GM18861 (cell line): ENCODE measurements around the gene GNA15.
"Not testable (repeated sequence)": the region's sequence is repeated elsewhere in the genome, so short reads cannot be mapped to it uniquely, and the experiment has no call there.

Experiments used
- ATAC-seq: cut with Tn5 transposase; IDR thresholded peaks from one replicate; pipeline ENCODE4 v1.9.1; 2021; ENCODE audit not compliant: unreplicated experiment

GNA15 gene, protein sequence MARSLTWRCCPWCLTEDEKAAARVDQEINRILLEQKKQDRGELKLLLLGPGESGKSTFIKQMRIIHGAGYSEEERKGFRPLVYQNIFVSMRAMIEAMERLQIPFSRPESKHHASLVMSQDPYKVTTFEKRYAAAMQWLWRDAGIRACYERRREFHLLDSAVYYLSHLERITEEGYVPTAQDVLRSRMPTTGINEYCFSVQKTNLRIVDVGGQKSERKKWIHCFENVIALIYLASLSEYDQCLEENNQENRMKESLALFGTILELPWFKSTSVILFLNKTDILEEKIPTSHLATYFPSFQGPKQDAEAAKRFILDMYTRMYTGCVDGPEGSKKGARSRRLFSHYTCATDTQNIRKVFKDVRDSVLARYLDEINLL

DNA sequence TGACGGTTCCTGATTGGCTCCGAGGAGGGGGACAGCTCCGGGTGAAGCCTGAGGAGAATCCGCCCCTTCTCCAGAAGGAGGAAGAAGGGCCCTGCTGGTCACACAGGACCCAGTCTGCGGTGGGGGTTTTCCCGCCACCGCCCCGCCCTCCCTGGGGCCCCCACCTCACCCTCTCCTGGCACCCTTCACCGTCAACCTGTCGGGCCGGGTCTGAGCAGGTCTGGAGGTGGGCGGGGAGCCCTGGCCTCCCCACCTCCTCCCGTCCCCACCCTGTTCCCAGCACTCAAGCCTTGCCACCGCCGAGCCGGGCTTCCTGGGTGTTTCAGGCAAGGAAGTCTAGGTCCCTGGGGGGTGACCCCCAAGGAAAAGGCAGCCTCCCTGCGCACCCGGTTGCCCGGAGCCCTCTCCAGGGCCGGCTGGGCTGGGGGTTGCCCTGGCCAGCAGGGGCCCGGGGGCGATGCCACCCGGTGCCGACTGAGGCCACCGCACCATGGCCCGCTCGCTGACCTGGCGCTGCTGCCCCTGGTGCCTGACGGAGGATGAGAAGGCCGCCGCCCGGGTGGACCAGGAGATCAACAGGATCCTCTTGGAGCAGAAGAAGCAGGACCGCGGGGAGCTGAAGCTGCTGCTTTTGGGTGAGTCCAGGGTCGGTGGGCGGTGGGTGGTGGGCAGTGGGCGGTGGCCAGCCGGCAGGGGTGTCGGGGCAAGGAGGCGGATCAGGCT, at the start of gene GNA15:
GNA15 (plus strand) TSS at position 73 of the 723 bp plus-strand sequence; CDS start at position 491, 418 bp downstream.
- ATAC-seq = no peak

DNA sequence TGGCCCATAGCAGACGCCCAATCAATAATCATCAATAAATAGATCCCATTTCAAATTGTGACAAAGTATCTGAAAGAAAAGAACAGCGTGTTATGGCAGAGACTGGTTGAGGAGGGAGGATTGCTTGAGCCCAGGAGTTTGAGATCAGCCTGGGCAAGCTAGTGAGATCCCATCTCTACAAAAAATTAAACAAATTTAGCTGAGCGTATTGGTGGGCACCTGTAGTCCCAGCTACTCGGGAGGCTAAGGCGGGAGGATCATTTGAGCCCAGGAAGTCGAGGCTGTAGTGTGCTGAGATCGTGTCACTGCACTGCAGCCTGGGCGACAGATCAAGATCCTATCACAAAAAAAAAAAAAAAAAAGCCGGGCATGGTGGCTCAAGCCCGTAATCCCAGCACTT, 48.1 kb upstream of the GNA15 start:
- no peak for ATAC-seq

DNA sequence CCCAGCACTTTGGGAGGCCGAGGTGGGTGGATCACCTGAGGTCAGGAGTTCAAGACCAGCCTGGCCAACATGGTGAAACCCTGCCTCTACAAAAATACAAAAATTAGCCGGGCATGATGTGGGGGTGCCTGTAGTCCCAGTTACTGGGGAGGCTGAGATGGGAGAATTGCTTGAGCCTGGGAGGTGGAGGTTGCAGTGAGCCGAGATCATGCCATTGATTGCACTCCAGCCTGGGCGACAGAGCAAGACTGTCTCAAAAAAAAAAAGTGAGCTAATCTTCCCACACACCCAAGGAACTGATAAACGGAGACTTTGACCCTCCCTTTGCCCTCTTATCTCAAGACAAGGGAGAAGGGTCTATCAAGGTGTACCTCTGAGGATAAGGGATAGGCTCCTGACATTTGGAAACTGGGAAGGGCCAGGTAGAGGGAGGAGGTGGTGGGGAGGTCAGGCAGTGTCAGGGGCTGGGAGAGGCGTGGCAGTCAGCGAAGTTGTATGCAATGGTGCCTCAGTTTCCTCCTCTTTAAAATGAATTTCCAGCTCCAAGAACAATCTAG, 46.5 kb upstream of the GNA15 start:
- ATAC-seq = not testable (repeated sequence)

DNA sequence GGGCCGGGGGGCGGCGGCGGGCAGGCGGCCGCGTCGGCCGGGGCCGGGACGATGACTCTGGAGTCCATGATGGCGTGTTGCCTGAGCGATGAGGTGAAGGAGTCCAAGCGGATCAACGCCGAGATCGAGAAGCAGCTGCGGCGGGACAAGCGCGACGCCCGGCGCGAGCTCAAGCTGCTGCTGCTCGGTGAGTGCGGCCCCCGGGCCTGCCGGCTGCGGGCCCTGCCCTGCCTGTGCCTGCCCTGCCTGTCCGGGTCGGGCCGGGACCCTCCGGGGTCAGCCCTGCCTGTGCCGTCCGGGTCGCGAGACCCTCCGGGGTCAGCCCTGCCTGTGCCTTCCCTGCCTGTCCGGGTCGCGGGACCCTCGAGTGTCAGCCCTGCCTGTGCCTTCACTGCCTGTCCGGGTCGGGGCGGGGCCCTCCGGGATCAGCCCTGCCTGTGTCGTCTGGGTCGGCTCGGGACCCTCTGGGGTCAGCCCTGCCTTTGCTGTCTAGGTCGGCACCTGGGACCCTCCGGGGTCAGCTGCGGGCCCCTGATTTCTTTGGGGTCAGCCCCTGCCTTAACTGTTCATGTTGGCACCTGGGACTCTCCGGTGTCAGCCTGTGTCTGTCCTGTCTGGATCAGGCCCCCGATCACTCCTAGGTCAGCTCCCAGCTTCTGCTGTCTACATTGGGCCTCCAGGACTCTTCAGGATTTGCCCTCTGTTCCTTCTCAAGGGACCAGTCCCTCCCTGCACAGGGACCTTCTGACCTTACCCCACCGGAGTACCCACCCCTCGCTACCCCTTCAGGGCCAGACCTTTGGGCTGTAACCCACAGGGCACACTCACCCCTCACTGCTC, 41.0 kb upstream of the GNA15 start:
- no peak for ATAC-seq

DNA sequence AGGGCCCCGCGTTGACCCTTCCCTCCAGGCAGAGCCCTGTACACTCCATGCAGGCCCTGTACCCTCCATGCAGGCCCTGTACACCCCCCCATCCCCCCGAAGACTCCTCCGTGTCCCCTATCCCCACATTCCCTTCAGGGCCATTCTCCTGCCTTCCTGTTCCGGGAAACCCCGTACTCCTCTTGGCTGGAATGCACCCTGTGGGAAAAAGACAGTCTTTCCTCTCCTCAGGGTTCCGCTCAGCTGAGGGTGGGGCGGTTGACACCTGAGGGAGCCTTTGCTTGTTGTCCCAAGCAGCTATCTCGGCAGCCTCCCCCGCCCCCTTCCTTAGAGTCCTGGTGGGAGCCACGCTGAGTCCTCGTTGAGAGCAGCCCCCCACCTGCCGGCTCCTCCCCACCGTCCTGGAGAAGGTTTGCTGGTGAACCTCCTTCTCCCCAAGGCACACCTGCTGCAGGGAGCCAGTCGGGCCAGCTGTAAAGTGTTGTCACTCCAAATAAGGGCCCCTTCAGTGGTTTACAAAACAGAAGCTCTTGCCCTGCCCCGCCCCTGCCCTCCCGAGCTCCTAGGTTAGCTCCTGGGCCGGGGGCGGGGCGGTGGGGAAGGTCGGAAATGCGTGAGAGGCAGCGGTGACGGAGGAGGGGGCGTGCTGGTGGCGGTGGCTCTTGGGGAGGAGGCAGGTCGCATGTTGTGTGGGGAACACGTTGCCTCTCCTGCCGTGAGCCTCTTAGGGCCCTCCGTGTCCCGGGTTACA, 40.2 kb upstream of the GNA15 start:
- ATAC-seq = no peak

DNA sequence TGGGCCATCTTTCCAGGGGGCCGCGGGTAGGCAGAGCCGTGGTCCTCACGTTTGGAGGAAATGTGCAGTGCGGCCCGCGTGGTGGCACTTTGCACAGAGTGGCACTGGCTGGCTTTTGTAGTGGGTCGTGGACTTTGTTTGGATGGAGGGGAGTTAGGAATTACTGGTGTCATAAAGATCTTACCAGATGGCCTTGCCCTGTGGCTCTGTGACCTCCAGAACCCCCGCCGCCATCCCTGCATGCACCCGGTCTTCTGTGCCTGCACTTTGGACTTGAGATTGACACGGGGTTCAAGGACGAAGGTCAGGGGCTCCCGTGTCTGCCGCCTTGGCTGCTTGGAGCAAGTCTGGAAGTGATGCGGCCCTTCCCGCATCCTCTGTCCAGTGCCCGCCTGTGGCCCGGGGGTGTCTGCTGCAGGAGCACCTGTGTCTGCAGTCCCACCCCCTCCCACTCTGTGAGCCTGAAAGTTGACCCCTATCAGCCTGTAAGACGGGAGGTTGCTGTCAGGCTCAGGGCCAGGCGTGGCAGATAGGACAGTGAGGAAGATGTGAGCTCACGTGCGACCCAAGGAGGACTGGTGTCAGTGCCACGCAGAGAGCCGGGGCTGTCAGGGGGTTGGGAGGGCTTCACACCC, 39.4 kb upstream of the GNA15 start:
- no peak for ATAC-seq

DNA sequence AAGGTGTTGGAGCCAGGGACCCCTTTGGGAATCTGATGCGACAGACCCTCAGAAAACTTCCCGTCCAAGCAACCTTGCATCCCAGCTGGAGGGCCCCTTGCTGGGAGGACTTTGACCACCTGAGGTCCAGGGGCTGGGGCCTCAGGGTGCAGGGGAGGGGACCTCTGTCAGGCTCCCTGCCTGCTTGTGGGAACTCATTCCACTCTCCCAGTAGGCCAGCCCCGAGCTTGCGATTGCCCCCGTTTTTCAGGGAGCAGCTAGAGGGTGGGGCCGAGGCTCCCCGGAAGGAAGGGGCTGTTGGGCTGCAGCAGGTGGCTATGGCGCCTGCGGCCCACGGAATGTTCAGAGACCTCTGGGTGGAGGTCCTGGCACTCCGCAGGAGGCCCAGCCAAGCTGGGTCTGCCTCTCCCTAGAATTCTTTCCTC, 38.9 kb upstream of the GNA15 start:
- ATAC-seq = no peak

DNA sequence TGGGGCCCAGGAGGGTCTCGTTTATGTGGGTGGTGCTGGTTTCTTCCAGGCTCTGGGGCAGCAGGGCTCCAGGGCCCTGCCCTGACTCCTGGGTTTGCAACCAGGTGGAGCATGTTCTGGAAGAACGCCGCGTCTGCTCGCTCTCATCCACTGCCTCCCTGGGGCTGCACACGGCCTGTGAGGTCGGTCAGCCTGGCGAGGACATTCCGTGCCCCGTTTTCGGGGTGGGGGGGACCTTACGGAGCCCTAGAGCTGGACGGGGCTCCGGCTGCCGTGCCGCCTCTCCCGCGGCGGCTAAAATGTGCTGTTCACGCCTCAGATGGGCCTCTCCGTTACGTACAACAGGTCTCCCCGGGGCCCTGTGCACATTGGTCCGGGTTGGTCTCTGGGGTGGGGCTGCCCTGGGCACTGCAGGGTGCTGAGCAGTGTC, 38.4 kb upstream of the GNA15 start:
- ATAC-seq = no peak

DNA sequence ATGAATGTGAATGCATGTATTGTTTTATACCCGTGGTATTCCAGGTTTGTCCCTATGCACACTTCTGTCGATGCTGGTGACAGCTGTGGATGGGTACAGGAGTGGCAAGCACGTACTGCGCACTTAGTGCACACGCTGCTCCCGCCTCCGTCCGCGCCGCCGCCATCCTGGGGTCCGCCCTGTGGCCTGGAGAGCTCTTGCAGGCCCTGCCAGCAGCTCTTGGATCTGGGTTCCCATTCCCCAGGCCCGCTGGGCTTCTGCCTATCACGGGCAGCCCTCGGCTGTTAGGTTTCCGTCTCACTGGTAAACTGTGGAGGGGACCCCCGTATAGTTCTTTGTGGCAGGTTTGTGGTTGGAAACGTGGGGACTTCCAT, 37.7 kb upstream of the GNA15 start:
- ATAC-seq = no peak

DNA sequence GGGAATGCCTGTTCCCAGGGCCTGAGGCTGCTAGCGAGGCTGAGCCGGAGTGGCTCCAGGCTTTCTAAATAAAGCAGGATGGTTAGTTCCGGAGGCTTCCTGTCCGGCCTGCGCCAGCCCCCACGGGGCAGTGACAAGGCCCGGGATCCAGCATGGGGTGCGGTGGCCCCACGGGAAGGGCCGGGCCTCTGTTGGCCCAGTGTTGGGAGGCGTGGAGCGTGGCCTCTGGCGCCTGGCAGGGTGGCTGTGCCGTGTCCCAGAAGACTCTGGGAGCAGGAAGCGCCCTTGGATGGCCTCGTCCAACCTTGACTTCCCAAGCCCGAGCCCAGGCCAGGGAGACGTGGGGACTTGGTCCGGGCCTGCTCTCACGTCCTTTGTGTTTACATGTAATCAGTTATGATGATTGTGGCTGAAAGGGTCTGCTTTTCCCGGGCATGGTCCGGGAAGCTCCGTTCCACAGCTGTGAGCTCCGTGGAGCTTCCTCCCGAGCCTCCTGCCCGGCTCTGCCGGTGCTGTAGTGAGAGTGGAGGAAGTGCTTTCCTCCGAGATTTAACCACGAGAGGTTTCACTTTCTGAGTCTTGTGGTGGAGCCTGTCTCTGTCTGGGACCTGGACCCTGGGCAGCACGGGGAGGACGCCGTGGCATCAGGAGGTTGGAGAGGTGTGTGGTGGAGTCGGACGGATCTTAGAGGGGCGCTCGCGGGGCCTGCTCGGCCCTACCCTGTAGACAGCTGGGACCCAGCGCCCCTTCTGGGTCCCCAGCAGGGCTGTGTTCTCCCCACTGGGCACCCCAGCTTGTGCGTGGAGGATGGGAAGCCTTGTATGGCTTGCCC, 37.1 kb upstream of the GNA15 start:
- ATAC-seq = no peak

DNA sequence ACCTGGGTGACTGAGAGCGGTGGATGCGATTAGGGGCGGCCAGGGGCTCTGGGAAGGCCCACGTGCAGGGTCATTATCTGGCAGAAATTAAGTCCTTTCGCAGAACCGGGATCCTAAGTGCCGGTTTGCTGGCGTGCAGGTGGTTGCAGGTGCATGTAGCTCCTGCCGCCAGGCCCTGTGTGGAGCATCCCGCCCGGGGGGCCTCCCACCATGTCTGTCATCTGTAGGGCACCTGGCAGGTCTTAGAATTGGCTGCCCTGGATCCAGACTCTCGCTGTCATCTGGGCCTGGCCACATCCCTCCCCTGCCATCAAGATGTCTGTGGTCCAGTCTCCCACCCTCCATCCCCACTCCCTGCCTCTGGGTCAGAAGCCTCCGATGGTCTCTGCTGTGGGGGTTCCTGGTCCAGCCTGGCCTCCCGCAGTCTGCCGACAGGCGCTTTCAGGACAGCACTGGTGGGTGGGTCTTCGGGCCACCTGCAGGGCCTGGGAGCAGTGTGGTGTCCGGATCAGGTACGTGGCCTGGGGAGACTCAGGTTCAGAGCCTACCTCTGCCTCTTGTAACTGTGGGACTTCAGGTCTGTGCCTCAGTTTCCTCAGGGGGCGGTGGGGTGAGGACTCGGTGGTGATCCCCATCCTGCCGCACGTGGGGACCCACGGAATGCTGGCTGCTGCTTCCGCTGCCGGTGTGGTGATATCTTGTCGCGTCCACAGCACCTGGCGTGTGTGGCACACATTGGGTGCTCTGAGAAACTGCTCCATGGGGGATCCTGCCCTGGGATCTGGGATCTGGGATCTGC, 36.3 kb upstream of the GNA15 start:
- no peak for ATAC-seq

DNA sequence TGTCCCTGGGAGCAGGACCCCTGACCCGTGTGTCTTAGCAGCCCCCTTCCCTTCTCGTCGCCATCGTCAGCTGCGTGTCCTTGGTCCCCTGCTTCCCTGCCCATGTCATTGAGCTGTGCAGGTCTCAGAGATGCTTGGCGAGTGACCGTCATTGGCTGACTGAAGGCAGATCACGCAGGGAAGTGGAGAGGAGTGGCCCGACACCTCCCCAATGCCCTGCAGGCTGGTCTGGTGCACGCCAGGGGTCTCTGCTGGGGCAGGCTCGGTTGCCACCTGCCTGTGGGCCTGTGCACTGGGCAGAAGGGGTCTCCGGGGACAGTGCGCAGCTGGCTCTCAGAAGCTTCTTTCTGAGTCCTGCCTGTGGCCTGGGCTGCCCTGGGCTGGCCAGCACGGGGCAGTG, 35.5 kb upstream of the GNA15 start:
- no peak for ATAC-seq

DNA sequence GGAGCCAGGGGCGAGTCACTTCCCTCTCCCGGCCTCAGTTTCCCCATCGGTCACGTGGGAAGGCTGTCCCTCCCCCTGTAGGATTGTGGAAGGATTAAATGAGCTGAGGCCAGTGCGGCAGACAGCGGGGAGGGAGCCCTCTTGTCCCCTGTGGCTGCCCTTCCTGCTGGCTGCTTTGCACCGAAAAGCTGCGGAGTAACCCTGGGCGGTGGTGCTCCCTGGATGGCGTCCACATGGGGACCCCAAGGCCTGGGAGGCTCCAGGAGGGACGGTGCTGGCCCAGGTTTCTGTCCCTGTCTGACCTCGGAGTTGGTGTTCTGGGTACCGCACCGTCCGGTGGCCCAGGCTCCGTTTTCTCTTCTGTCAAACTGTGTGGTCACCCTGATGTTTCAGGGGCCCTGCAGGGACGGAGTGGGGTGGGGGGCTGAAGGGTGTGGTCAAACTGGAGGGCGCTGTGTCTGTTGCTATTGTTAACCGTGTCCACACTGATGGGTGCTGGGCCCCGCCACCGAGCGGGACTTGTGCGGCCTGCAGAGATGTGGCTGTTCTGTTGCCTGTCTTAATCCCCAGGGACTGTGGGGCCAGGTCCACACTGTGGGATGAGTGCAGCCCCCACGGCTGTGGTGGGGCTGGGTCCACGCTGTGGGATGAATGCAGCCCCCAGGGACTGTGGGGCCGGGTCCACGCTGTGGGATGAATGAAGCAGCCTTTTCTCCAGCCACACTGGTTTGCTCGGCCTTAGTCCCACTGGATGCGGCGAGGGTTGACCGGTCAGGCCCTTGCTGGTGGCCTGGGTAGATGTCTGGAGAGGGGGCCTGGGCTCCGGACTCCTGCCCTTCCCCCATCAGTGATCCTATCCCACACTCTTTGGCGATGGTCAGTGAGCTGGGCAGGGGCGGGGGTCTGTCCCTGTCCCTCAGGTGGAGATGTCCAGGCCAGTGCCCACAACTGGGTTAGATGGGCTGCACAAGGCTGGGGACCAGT, 34.8 kb upstream of the GNA15 start:
- ATAC-seq = no peak

DNA sequence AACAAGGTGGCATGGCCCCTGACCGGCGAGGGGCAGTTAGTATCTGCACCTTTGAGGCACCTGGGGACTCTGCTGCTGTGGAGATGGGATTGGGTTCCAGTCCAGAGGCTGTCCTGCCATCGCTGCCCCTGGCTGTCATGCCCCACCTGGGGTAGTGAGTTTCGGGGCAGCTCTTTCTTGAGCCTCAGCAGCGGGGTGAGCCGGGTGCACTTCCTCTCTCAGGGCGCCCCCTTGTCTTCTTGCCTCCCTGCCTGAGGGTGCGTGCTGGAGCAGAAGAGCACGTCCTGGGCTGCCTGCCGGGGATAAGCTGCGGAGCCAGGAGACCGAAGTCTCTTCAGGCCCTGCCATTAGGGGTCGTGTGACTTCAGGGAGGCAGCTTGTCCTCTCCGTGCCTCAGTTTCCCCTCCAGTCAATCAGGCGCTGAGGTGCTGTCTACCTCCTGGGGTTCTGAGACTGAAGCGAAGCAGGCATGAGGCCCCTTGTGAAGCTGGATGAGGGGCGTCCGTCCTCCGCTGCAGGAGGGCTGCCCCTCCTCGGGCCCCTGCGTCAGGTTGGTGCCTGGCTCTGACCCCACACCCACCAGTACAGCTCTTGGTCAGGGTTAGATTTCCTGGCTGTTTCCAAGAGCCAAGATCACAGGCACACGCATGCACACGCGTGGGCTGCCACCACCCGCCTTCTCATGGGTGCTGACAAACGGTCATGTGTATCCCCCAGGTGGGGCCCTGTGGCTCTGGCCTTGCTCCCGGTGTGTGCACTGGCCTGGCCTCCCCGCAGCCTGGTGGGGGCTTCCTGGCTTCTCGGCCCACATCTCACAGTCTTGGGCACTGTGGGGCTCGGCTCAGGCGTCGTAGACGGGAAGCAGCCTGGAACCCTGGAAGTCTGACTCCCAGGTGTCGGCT, 33.3 kb upstream of the GNA15 start:
- ATAC-seq = no peak

DNA sequence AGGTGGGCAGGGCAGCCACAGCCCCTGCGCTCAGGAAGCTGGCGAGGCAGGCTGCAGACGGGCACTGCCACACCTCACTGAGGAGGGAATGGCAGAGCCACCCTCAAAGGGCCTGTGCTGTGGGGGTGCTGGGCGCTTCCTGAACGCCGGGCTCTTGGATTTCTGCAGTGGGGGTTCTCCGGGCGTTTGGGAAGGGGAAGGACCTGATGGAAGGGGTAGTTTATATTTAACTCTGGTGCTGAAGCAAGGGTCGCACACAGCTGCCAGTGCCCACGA, 31.2 kb upstream of the GNA15 start:
- no peak for ATAC-seq
